CD4-positive, alpha-beta T cell treated with Interleukin-4 for 4 hours (primary cell): ENCODE results near the gene BCAT1.
"Not testable (repeated sequence)": the region's sequence is repeated elsewhere in the genome, so short reads cannot be mapped to it uniquely, and the experiment has no call there.

Source experiments
- DNase-seq: peaks from one replicate; pipeline ENCODE4 v3.0.0-alpha.2; 2020

The BCAT1 gene

GRCh38 chr12:24898185-24898584, 50.7 kb downstream of the BCAT1 start:
- no peak for DNase-seq

DNA sequence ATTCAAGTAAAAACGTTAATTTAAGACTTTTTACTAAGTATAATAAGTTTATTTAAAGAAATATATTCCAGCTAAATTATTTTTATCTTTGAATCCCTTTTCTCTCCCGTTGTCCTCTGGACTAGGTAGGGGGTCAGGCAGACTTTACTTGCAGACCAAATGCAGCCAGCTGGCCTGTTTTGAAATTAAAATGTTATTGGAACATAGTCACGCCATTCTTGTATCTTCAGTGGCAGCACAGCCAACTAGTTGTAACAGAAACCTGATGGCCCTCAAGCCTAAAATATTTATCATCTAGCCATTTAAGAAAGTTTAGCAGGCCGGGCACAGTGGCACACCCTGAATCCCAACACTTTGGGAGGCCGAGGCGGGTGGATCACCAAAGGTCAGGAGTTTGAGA, 52.7 kb downstream of the BCAT1 start:
- DNase-seq = no peak

DNA sequence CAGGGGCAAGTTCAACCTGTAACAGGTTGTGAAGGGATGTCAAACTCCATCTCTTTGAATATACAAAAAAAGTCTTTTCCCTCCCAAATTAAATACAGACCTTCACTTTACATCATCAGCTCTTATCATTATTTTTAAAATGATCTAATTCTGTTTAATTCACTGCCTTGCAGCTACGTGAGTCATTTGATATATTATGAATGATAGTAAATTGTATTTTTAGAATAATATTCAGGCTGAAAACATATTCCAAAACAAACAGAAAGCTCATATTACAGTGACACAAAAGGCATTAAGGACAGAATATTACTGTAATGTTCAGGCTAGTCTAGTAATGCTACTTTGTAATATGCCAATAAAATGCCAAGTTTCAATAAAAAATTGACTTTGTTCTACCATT, 53.3 kb downstream of the BCAT1 start:
- DNase-seq = no peak

- no peak for DNase-seq
Measured at GRCh38 chr12:24894879-24895278, 54.0 kb downstream of the BCAT1 start.

- DNase-seq = no peak
Measured at GRCh38 chr12:24890048-24890803, 58.7 kb downstream of the BCAT1 start.

DNA sequence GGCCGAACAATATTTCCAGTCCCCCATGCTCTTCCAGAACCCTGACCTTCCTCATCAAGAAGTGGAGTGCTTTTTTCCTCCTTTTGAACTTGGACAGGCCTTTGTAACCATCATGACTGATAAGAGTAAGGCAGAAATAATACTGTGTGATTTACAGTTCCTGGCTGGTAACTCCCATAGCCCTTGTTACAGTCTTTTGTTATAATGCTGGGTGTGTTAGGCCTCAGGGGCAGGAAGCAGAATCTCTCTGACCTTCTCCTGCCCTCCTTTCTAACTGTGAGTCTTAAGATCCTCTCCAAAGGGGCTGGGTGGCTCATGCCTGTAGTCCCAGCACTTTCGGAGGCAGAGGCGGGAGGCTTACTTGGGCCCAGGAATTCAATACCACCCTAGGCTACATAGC, 59.5 kb downstream of the BCAT1 start:
- DNase-seq = no peak

GRCh38 chr12:24888813-24889212, 60.1 kb downstream of the BCAT1 start:
- no peak for DNase-seq

DNA sequence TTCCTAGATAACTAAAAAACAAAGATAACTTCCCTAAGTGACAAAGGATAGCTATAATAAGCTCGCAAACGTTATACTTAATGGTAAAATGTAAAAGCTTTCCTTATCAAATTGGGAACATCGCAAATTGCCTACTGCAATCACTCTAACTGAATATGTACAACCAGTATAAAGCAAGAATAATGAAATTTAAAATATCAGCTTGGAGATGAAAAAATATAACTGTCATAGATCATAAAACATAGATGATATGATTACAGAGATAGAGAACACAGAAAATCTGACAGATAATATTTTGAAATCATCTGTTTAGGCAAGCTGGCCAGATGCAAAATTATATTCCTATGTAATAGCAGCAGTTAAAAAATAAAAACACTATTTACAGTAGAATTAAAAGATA, 64.0 kb downstream of the BCAT1 start:
- no peak for DNase-seq

DNA sequence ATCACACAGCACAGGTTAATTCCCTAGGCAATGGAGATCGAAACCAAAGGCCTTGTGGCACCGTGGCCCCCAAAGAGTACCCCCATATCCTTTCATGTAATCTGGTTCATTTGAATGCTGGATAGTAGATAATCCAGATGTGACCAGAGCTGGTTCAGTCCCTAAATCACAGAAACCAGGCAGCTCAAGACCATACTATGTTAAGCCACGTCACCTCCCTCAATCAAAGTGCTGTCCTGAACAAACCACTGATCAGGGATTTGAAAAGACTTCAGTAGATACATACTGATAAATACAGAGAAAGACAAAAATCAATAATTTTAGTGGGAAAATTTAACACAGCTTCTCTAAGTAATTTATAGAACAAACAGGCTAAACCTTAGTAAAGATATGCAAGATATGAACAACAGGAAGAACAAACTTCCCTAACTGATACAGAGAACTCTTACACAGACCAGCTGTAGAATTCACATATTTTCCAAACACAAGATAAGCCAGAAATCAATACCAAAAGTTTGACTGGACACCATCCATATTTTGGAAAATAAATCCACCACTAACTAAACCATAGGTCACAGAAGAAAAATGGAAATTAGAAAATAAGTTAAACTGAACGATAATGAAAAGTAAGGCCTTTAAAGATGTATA, 67.1 kb downstream of the BCAT1 start:
- no peak for DNase-seq

DNA sequence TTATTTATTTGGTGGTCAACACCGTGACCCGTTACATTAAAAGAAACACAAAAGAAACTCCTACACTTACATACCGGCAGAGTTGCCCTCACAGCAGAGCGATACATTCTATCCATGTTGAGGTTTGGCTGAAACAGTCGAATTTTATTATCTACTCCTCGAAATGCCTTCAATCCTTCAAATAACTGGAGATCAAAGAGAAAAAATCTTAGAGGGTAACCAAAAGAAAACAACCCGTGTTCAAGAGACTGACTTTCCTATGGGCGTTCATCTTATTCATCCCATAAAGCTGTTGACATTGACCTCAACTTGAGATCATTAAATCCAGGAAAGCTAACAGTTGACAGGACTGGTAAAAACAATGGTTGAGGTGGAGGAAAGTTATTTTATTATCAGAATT, 67.7 kb downstream of the BCAT1 start:
- DNase-seq = no peak

- no peak for DNase-seq
Measured at GRCh38 chr12:24880732-24881131, 68.2 kb downstream of the BCAT1 start.

GRCh38 chr12:24879644-24880043, 69.3 kb downstream of the BCAT1 start:
- DNase-seq = no peak

DNA sequence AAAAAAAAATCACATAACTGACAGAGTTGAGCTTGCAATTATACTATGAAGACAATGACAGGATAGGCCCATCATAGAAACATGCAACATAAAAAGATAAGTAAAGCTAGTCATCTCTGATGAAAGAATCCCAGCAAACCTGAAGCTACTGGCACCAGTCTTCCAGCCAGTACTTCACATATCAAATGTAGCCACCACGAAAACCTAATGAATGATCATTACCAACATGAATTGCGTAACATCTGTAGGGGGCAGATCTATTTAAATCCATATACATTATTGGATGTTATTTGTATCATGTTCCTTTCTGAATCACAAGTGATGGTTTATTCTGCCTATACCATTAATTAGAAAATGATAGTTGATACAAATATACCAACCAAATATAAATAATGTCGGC, 73.9 kb downstream of the BCAT1 start:
- DNase-seq = no peak

- DNase-seq = no peak
Measured at GRCh38 chr12:24872211-24872610, 76.7 kb downstream of the BCAT1 start.

- not testable (repeated sequence) for DNase-seq
Measured at GRCh38 chr12:24866139-24866538, 82.8 kb downstream of the BCAT1 start.

DNA sequence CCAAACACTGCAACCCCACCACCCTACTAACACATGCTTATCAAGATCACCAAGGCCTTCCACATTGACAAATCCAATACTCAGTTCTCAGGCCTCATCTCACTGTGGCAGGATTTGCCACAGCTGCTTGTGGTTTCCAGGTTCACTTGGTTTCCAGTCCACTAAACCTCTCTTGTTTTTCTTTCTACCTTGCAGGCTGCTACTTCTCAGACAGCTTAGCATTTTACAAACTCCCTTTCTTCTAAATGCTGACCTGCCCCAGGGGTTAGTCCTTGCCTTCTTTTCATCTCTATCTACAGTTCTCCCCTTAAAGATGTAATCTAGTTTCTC, 84.1 kb downstream of the BCAT1 start:
- DNase-seq = no peak

GRCh38 chr12:24861766-24862540, 86.9 kb downstream of the BCAT1 start:
- no peak for DNase-seq

DNA sequence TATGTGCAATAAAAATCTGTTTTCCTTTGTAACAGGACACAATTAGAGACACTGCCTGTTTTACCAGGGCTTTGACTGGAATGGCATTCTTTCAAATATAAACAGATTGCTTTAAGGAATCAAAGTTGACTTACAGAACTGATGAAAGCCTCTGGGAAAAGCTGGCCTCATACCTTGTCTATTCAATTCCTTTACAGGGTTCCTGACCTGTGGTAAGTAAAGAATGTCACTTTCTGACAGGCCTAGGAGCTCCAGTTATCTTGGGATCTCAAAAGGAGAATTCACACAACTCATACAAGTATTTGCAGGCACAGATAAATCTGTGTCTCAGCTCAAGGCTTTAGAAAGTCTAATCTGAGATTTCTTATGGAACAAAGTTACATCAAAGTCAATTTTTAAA, 88.4 kb downstream of the BCAT1 start:
- no peak for DNase-seq

- no peak for DNase-seq
Measured at GRCh38 chr12:24856541-24856940, 92.4 kb downstream of the BCAT1 start.

GRCh38 chr12:24854908-24855307, 94.0 kb downstream of the BCAT1 start:
- no peak for DNase-seq

DNA sequence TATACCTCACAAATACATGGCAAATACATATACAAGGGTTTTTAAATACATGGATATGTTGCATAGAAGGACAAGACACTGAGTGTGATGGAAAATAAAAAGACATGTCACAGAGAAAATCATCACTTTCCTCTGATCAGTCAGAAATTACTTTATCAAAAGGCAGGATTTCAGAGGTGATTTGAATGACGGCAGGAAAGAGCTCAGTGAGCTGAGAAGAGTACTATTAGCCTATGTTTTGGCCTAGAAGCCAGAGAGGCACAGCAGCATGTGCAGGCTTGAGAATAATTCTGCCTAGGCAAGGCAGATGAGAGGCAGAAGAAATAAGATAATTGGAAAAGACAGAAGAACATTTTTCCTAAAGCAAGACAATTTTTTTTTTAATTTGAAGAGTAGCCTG, 94.9 kb downstream of the BCAT1 start:
- no peak for DNase-seq

DNA sequence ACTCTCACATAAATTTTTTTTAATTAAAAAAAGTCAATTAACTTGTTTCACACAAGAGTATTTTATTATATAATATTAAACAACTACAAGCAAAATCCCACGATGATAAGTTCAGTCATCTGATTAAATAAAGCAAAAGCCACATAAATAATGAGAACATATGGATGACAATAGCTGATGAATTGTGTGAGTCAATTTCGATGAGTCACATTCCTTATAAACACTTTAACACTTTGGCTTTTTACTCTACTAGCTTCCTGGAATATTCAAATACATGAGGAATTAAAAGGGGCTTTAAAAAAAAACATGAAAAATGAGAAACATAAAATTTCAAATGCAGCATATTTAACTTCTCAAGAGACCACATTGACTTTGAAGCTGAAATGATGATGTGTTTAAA, 95.3 kb downstream of the BCAT1 start:
- no peak for DNase-seq

DNA sequence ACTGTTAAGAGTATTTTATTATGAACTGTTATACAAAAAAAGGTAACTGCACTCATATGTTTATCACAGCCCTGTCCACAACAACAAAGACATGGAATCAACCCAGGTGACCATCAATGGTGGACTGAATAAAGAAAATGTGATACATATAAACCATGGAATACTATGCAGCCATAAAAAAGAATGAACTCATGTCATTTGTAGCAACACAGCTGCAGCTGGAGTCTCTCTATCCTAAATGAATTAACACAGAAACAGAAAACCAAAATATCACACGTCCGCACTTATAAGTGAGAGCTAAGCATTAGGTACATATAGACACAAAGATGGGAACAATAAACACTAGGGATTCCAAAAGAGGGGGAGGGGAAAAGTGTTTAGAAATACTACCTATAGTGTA, 95.8 kb downstream of the BCAT1 start:
- DNase-seq = no peak

DNA sequence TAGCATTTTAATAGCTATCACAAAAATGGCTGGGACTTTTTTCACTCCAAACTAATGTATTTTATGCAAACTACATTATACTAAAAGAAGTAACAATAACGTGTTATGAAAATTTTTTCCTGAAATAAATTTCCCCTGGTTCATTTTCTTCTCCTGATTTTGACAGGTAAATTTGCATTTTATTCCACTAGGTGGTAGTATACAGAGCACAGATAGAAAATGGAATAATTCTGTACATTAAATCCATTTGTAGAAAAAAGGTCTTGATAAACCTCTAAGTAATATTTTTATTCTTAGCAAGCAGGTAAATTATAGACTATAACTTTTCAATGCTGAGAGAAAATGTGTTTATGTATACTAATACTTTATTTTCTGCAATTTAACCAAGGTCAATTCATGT, 96.5 kb downstream of the BCAT1 start:
- DNase-seq = no peak
